DMS 273 treated with DMSO at 0.1 percent for 48 hours (cell line): Measurements from ENCODE around the gene NTRK2.
"Not testable (repeated sequence)": the region's sequence is repeated elsewhere in the genome, so short reads cannot be mapped to it uniquely, and the experiment has no call there.

ENCODE experiments used
- DNase-seq: peaks from one replicate; lab custom pipeline; 2025; lab: John Stamatoyannopoulos, UW

The NTRK2 gene

GRCh38 chr9:85069421-85069820 lies 399.9 kb downstream of the NTRK2 start:
- not testable (repeated sequence) for DNase-seq
